ENCODE results near the gene OTUD4. TPM values are rescaled to one million over a fixed set of nuclear protein-coding genes. Genes with fewer than 3 reads are reported as not detected.

OTUD4 gene
- total and polyA plus RNA-seq, 2 donors (not counting 3 experiments of a cell fraction or from before 2014, with no cell fraction given): 12.6 to 40.9 TPM

DNA sequence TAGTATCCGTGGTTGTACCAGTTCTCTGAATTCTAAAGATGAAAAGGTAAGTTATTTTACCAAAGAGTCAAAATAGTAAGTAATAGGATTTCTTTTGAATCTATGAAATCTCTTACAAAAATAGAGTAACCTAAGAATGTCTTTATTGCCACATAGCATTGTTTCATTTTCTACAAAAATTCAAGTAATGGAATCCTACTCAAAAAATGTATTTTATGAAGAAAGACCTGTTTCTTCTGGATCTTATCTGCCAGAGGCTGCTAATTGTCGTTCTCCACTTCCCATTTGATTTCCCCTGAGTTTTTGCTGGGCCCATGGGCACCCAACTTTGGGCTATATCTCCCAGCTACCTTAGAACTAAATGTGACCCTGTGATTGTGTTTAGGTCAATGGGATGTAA, 3.2 kb upstream of the OTUD4 start:
- TF ChIP-seq CTCF (IDR thresholded peaks at IDR 0.05; ENCODE audit: extremely low read depth in 1 of 2, insufficient read depth in 1 of 2, low read depth in 1 of 2, low read length in 2 of 2) (no peak), GATA2 (IDR thresholded peaks at IDR 0.05; ENCODE audit: insufficient read depth, insufficient read length, low read depth, low read length) (no peak), FOS (IDR thresholded peaks at IDR 0.05; ENCODE audit: borderline replicate concordance, insufficient read depth, low read length) (no peak), POLR2A (IDR thresholded peaks at IDR 0.05; ENCODE audit: low read depth, low read length) (no peak), MYC (IDR thresholded peaks at IDR 0.05; ENCODE audit: low read depth, low read length) (no peak), EZH2 (IDR thresholded peaks at IDR 0.05; ENCODE audit: borderline replicate concordance, low read depth, low read length, severe bottlenecking) (no peak), POLR2AphosphoS5 (IDR thresholded peaks at IDR 0.05; ENCODE audit: insufficient read depth, low read depth, low read length) (no peak), JUN (IDR thresholded peaks at IDR 0.05; ENCODE audit: borderline replicate concordance, insufficient read depth, insufficient read length, low read depth) (no peak)
- TF ChIP-seq, protein P1, sequence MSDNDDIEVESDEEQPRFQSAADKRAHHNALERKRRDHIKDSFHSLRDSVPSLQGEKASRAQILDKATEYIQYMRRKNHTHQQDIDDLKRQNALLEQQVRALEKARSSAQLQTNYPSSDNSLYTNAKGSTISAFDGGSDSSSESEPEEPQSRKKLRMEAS (IDR thresholded peaks at IDR 0.05; ENCODE audit: insufficient read depth, insufficient read length): no peak
- Histone ChIP-seq H3K27me3 (ENCODE audit: control insufficient read depth in 2 of 2, insufficient read depth in 2 of 2, low read length in 2 of 2) (peaks cover 5 to 6% of the 10 kb centered on the region in 2 experiments), H2AFZ (ENCODE audit: low read depth, low read length) (no peak overlapping the region), H3K9ac (replicated peaks; ENCODE audit: extremely low read depth, insufficient read depth, low read length) (no peak overlapping the region), H3K9me3 (replicated peaks; ENCODE audit: control insufficient read depth, insufficient read depth, low read length) (no peaks in the 10 kb centered on the region), H4K20me1 (replicated peaks; ENCODE audit: control insufficient read depth, extremely low read depth, insufficient read depth, low read length) (no peaks in the 10 kb centered on the region), H3K27ac (ENCODE audit: insufficient read depth, low read depth, low read length) (no peak overlapping the region), H3K9me1 (replicated peaks; ENCODE audit: control insufficient read depth, extremely low read depth, insufficient read depth, low read length) (no peaks in the 10 kb centered on the region), H3K36me3 (ENCODE audit: control insufficient read depth in 2 of 2, extremely low read depth in 1 of 2, insufficient read depth in 2 of 2, low read length in 2 of 2) (no peaks in the 10 kb centered on the region), H3K4me2 (ENCODE audit: insufficient read depth, low read length) (no peak overlapping the region), H3K4me1 (ENCODE audit: control insufficient read depth, extremely low read depth, insufficient read depth, low read length) (peaks cover 6% of the 10 kb centered on the region), H3K4me3 (replicated peaks in 1 of 3; ENCODE audit: insufficient read depth in 1 of 3, low read depth in 1 of 3, low read length in 3 of 3) (no peak overlapping the region), H3K79me2 (ENCODE audit: control insufficient read depth, insufficient read depth, low read length) (peaks cover 10% of the 10 kb centered on the region)
- FAIRE-seq (no peak), DNase-seq (ENCODE audit: low read depth, low spot score) (no peak)
- POLR2A ChIA-PET: no interaction called here
- CTCF ChIA-PET: no interaction called here
- BruUV-seq (replicated peaks): no TSS peak
- dilution Hi-C loops (cut with MboI; ENCODE audit: extremely low pct_ligation_motif_present, low sequenced_read_pairs) (no loop called here), intact Hi-C loops (cut with micrococcal nuclease) (loop anchor here (5.0 kb wide), 1 partner anchor 299 kb away; the partner anchor contains the start of gene SMAD1)

All from endothelial cell of umbilical vein (primary cell).